ENCODE data around the gene PFKFB3. TPM values are rescaled to one million over a fixed set of nuclear protein-coding genes. Genes with fewer than 3 reads are reported as not detected.
A peak's percentile ranks its signal among the peaks of the same experiment; 100 is the strongest.

The PFKFB3 gene
- total and polyA plus RNA-seq, 4 donors: 11.4 to 234 (median 66.3) TPM

GRCh38 chr10:6215683-6216484 lies 13.2 kb downstream of the PFKFB3 start:
- H3K27ac ChIP-seq (ENCODE audit: low read depth in 1 of 2, low read length in 1 of 2): no peak overlapping the region
- DNase-seq (no peak), ATAC-seq (ENCODE audit: insufficient read depth, low FRiP score) (no peak)
- no peaks in the 10 kb centered on the region for H3K27me3 ChIP-seq (ENCODE audit: control insufficient read depth in 3 of 3, insufficient read depth in 3 of 3, low read length in 2 of 3)
- H3K36me3 ChIP-seq (ENCODE audit: control insufficient read depth in 4 of 4, insufficient read depth in 4 of 4, low read length in 4 of 4): peaks cover 10 to 57% (median 26%) of the 10 kb centered on the region in 4 donors
- no peak for TF ChIP-seq CTCF (IDR thresholded peaks at IDR 0.05; ENCODE audit: control extremely low read depth, extremely low read depth)
- H3K4me1 ChIP-seq (ENCODE audit: control insufficient read depth in 5 of 5, insufficient read depth in 5 of 5, low read length in 5 of 5): peaks cover 0 to 15% (median 5%) of the 10 kb centered on the region in 5 donors
- no peaks in the 10 kb centered on the region for H3K9me3 ChIP-seq (ENCODE audit: control insufficient read depth in 4 of 4, insufficient read depth in 3 of 4, low read length in 3 of 4)
- H3K9ac ChIP-seq (ENCODE audit: insufficient read depth in 1 of 2, low read length in 2 of 2): no peak overlapping the region
- 88 to 91% methylated on average over 24 of the region's 24 CpGs for WGBS, 2 donors
- no peak overlapping the region for H3K4me3 ChIP-seq

GRCh38 chr10:6216916-6217315 lies 14.2 kb downstream of the PFKFB3 start:
- no peak for ATAC-seq (ENCODE audit: insufficient read depth, low FRiP score)
- no peak overlapping the region for H3K9ac ChIP-seq (ENCODE audit: insufficient read depth in 1 of 2, low read length in 2 of 2)
- no peak for TF ChIP-seq CTCF (IDR thresholded peaks at IDR 0.05; ENCODE audit: control extremely low read depth, extremely low read depth)
- peaks cover 0 to 5% (median 2%) of the 10 kb centered on the region in 5 donors for H3K4me1 ChIP-seq (ENCODE audit: control insufficient read depth in 5 of 5, insufficient read depth in 5 of 5, low read length in 5 of 5)
- peaks cover 15 to 67% (median 34%) of the 10 kb centered on the region in 4 donors for H3K36me3 ChIP-seq (ENCODE audit: control insufficient read depth in 4 of 4, insufficient read depth in 4 of 4, low read length in 4 of 4)
- H3K27ac ChIP-seq (ENCODE audit: low read depth in 1 of 2, low read length in 1 of 2): no peak overlapping the region
- H3K9me3 ChIP-seq (ENCODE audit: control insufficient read depth in 4 of 4, insufficient read depth in 3 of 4, low read length in 3 of 4): no peaks in the 10 kb centered on the region
- no peak overlapping the region for H3K4me3 ChIP-seq
- WGBS, 2 donors: 89 to 91% methylated on average over 20 of the region's 20 CpGs
- DNase-seq: no peak
- no peaks in the 10 kb centered on the region for H3K27me3 ChIP-seq (ENCODE audit: control insufficient read depth in 3 of 3, insufficient read depth in 3 of 3, low read length in 2 of 3)

GRCh38 chr10:6217611-6218010 lies 14.9 kb downstream of the PFKFB3 start:
- Histone ChIP-seq H3K36me3 (ENCODE audit: control insufficient read depth in 4 of 4, insufficient read depth in 4 of 4, low read length in 4 of 4) (peaks cover 16 to 74% (median 40%) of the 10 kb centered on the region in 4 donors), H3K27ac (ENCODE audit: low read depth in 1 of 2, low read length in 1 of 2) (peak overlapping the region in 1 of 2 donors; percentile 15), H3K27me3 (ENCODE audit: control insufficient read depth in 3 of 3, insufficient read depth in 3 of 3, low read length in 2 of 3) (no peaks in the 10 kb centered on the region), H3K9me3 (ENCODE audit: control insufficient read depth in 4 of 4, insufficient read depth in 3 of 4, low read length in 3 of 4) (no peaks in the 10 kb centered on the region), H3K9ac (ENCODE audit: insufficient read depth in 1 of 2, low read length in 2 of 2) (no peak overlapping the region), H3K4me3 (no peak overlapping the region), H3K4me1 (ENCODE audit: control insufficient read depth in 5 of 5, insufficient read depth in 5 of 5, low read length in 5 of 5) (no peaks in the 10 kb centered on the region)
- WGBS, 2 donors: 63 to 68% methylated on average over 3 of the region's 3 CpGs
- DNase-seq (no peak), ATAC-seq (ENCODE audit: insufficient read depth, low FRiP score) (no peak)
- TF ChIP-seq CTCF (IDR thresholded peaks at IDR 0.05; ENCODE audit: control extremely low read depth, extremely low read depth): no peak
